DND-41 (cell line): ENCODE measurements around the gene HTR2A.

Experiments
- EZH2 ChIP-seq: IDR thresholded peaks from 3 replicates; pipeline ENCODE4 v1.6.1; 2012; ENCODE audit warnings: borderline replicate concordance, low read depth, mild to moderate bottlenecking, moderate library complexity, low read length, inconsistent platforms; ENCODE audit not compliant: severe bottlenecking
- TF ChIP-seq, protein P1 (sequence below): IDR thresholded peaks from 2 replicates; pipeline ENCODE4 v1.5.1; 2012; ENCODE audit warnings: borderline replicate concordance, low read length, moderate library complexity, mild to moderate bottlenecking; ENCODE audit not compliant: poor library complexity, severe bottlenecking; ENCODE audit errors: extremely low read depth

DNA sequence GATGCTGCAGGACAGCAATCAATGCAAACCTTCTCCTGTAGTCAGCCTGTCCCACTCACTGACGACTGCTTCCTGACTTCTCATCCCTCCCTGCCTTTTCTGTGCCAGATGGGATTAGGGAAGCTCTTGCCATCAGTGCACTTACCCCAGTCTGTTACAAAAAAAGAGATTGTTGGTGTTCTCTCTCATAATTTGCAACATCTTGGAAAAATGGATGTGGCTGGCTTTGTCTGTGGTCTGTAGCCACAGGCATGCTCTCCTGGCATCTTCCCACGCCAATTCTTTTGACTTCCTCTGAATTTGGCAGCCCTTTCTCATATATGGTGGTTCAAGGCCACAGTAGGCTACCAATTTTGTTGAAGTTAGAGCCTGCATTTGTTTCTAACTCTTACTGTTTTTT is 11.6 kb upstream of the HTR2A start:
- TF ChIP-seq, protein P1, sequence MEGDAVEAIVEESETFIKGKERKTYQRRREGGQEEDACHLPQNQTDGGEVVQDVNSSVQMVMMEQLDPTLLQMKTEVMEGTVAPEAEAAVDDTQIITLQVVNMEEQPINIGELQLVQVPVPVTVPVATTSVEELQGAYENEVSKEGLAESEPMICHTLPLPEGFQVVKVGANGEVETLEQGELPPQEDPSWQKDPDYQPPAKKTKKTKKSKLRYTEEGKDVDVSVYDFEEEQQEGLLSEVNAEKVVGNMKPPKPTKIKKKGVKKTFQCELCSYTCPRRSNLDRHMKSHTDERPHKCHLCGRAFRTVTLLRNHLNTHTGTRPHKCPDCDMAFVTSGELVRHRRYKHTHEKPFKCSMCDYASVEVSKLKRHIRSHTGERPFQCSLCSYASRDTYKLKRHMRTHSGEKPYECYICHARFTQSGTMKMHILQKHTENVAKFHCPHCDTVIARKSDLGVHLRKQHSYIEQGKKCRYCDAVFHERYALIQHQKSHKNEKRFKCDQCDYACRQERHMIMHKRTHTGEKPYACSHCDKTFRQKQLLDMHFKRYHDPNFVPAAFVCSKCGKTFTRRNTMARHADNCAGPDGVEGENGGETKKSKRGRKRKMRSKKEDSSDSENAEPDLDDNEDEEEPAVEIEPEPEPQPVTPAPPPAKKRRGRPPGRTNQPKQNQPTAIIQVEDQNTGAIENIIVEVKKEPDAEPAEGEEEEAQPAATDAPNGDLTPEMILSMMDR = no peak
- TF ChIP-seq EZH2 = no peak
